Measurements from ENCODE around the gene CANT1. TPM values are rescaled to one million over a fixed set of nuclear protein-coding genes. Genes with fewer than 3 reads are reported as not detected.
A peak's percentile ranks its signal among the peaks of the same experiment; 100 is the strongest.

CANT1 gene
- total RNA-seq, 4 donors from 2014 or later: 18.1 to 39.4 (median 28.4) TPM

DNA sequence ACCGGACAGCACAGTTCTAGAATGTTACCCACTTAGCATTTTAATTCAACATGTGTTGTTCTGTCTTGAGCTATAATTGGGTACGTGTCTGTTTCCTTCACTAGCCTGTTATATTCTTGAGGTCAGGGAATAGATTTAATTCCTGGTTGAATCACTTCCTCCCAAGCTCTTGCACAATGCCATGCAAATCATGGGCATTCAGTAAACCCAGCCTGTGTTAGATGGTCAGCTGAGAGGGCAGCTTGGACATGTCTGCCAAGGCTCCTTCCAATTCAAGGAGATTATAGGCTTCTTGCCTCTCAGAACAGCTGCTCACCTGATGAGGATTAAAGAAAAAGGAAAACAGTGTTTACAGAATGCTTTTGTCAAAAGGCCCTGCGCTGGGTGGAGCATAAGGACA, 27.0 kb upstream of the CANT1 start:
- peak in 1 of 2 donors; percentile 79 for DNase-seq (ENCODE audit: low spot score in 2 of 2)
- WGBS, 2 donors: 70% methylated on average over 3 of the region's 3 CpGs
- intact Hi-C loops (cut with DNase I; ENCODE audit: low total_unique reads): no loop called here
- no peak for TF ChIP-seq POLR2A (IDR thresholded peaks at IDR 0.05)
- TF ChIP-seq, protein P1, sequence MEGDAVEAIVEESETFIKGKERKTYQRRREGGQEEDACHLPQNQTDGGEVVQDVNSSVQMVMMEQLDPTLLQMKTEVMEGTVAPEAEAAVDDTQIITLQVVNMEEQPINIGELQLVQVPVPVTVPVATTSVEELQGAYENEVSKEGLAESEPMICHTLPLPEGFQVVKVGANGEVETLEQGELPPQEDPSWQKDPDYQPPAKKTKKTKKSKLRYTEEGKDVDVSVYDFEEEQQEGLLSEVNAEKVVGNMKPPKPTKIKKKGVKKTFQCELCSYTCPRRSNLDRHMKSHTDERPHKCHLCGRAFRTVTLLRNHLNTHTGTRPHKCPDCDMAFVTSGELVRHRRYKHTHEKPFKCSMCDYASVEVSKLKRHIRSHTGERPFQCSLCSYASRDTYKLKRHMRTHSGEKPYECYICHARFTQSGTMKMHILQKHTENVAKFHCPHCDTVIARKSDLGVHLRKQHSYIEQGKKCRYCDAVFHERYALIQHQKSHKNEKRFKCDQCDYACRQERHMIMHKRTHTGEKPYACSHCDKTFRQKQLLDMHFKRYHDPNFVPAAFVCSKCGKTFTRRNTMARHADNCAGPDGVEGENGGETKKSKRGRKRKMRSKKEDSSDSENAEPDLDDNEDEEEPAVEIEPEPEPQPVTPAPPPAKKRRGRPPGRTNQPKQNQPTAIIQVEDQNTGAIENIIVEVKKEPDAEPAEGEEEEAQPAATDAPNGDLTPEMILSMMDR (IDR thresholded peaks at IDR 0.05): no peak
- no peak overlapping the region for H3K4me3 ChIP-seq (ENCODE audit: low read depth, poor library complexity, severe bottlenecking)

DNA sequence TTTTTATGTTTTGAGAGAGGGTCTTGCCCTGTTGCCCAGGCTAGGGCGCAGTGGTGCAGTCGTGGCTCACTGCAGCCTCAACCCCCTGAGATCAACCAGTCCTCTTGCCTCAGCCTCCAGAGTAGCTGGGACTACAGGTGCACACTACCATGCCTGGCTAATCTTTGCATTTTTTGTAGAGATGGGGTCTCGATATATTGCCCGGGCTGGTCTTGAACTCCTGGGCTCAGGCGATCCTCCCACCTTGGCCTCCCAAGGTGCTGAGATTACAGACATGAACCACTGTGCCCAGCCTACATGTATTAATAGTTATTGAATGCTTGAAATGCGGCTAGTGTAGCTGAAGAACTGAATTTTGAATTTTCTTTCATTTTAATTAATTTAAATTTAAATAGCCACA, 26.6 kb upstream of the CANT1 start:
- TF ChIP-seq, protein P1 (IDR thresholded peaks at IDR 0.05): no peak
- TF ChIP-seq POLR2A (IDR thresholded peaks at IDR 0.05): no peak
- intact Hi-C loops (cut with DNase I; ENCODE audit: low total_unique reads): no loop called here
- peak in 1 of 2 donors; percentile 58 for DNase-seq (ENCODE audit: low spot score in 2 of 2)
- 95 to 96% methylated on average over 6 of the region's 6 CpGs for WGBS, 2 donors
- no peak overlapping the region for H3K4me3 ChIP-seq (ENCODE audit: low read depth, poor library complexity, severe bottlenecking)

DNA sequence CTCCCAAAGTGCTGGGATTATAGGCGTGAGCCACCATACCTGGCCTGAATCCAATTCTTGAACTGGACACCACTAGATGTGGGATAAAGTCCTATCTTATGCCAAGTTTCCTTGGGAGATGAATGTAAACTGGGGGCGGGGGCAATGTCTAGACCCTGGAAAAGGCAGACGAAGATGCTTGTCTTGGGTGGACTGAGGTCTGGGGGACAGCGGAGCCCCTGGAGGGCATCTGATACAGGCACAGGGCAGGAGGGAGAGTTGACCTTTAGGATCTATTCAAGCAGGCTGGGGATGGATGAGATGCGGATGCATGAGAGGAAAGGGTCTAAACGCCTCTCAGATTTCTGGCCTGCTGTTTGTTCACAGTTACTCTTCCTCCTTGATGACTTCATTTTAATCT, 26.1 kb upstream of the CANT1 start:
- DNase-seq (ENCODE audit: low spot score in 2 of 2): peak in 1 of 2 donors; percentile 76

DNA sequence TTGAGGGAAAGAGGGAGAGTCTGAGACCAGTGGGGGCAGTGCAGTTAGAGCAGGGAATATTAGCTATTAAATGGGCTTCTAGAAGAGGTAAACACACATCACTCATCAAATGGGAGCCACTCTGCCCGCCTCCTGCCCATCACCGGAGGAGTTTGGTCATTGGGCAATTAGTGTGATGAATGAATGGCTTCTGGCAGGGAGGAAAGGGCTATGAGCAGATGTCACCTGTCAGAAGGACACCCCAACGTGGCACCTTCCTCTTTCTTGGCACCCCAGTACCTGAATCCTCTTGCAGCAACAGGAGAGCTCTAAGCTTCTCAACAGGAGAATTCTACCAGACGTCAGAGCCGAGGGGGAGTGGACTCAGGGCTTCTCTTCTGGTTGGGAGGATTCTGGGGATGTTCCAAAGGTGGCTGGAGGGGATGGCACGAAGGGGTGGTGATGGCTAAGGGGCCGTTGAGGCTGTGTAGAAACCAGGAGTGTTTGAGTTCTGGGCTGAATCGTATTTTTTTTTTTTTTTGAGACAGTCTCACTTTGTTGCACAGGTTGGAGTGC, 25.4 kb upstream of the CANT1 start:
- no peak overlapping the region for H3K4me3 ChIP-seq (ENCODE audit: low read depth, poor library complexity, severe bottlenecking)
- WGBS, 2 donors: 81 to 86% methylated on average over 8 of the region's 8 CpGs
- no peak for TF ChIP-seq POLR2A (IDR thresholded peaks at IDR 0.05)
- TF ChIP-seq, protein P1 (IDR thresholded peaks at IDR 0.05): no peak
- intact Hi-C loops (cut with DNase I; ENCODE audit: low total_unique reads): no loop called here
- peak in 1 of 2 donors; percentile 77 for DNase-seq (ENCODE audit: low spot score in 2 of 2)

More for the DNA sequence above, 26.1 kb upstream of the CANT1 start:
- intact Hi-C loops (cut with DNase I; ENCODE audit: low total_unique reads): no loop called here
- no peak overlapping the region for H3K4me3 ChIP-seq (ENCODE audit: low read depth, poor library complexity, severe bottlenecking)
- no peak for TF ChIP-seq POLR2A (IDR thresholded peaks at IDR 0.05)
- TF ChIP-seq, protein P1 (IDR thresholded peaks at IDR 0.05): no peak
- WGBS, 2 donors: 90% methylated on average over 6 of the region's 6 CpGs

DNA sequence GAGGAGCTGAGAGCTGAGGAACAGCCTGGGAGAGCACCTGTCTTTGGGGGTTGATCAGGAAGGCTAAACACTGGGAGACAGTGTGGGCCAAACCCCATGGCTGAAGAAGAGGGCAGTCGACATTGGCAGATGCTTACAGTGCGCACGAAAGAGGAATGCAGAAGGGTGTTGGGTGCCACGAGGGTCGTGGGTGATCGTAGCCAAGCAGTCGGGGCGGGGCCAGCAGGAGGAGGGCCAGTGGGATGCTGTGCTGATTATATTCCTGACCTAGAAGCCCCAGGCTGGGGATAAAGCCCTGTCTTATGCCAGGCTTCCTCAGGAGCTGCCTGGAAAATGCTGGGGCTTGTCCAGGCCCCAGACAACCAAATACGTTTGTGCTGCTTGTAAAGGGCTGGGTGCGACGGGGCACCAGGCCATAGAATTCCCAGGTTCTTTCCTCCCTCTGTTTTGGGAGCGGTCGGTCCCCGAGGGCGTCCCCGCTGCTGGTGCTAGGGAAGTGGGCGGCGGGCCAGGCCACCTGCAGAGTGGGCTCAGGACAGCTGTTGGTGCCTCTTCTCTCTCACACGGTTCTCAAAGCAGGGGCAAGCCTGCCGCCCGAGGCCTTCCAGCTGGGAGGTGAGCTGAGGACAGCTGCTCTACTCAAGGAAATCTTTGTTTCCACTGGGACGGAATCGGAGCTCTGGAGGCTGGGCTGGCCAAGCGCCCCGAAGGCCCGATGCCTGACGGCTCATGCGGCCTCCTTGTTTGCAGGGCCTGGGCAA, 24.4 kb upstream of the CANT1 start:
- no peak overlapping the region for H3K4me3 ChIP-seq (ENCODE audit: low read depth, poor library complexity, severe bottlenecking)
- WGBS, 2 donors: 10 to 23% methylated on average over 25 to 28 of the region's 28 CpGs
- TF ChIP-seq, protein P1 (IDR thresholded peaks at IDR 0.05): no peak
- TF ChIP-seq POLR2A (IDR thresholded peaks at IDR 0.05): no peak
- intact Hi-C loops (cut with DNase I; ENCODE audit: low total_unique reads): no loop called here
- DNase-seq (ENCODE audit: low spot score in 2 of 2): peak in 1 of 2 donors; percentile 87
